HG03565 (cell line): Measurements from ENCODE around the gene GALNT9.

Experiments used
- ATAC-seq: cut with Tn5 transposase; IDR thresholded peaks from one replicate; pipeline ENCODE4 v1.9.1; 2021; ENCODE audit warnings: mild to moderate bottlenecking, moderate library complexity; ENCODE audit not compliant: unreplicated experiment

Gene GALNT9

DNA sequence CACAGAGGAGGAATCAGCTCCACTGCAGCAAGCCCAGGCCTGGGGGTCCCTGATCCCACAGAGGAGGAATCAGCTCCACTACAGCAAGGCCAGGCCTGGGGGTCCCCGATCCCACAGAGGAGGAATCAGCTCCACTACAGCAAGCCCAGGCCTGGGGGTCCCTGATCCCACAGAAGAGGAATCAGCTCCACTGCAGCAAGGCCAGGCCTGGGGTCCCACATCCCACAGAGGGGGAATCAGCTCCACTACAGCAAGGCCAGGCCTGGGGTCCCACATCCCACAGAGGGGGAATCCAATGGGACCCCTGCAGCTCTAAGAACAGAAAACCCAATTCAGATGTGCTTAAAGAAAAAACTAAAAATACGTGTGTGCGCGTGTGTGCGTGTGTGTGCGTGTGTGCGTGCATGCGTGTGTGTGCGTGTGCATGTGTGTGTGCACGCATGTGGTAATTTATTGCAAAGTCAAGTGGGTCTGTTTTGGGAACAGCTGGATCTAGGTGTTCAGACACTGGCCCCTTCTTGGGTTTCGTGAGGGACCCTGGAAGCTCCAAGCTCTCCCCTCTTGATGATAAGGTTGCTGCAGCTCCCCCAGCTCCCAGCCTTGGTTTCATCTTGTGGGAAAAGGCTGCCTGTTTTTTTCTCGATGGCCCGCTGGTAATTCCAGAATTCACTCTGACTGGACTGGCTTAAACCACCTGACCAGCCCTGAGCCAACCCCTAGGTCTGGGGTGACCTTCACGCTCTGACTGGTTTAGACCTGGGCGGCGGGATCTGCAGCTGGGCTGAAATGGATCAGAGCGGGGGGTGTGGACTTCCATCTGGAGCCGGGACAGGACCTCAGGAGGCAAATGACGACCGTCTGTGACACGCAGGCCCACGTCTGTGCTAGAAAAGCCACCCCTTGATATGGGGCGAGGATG, 47.1 kb downstream of the GALNT9 start:
- no peak for ATAC-seq

DNA sequence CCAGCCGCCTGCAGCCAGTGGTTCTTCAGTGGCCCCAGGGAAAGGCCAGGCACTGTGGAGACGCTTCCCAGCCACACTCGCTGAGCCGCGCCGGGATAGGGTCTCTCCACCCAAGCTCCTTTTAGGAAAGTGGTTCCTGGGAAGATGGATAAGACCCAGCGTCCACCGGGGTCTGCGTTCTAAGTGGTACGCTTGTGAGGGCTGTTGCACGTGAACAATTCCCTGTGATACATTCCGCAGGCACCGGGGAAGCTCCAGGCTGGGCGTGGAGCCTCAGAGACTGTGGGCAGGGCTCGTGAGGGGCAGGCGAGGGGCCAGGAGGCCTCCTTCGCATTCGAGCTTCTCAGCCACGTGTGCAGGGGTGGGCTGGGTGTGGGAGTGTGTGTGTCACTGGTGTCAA, 48.4 kb downstream of the GALNT9 start:
- no peak for ATAC-seq

DNA sequence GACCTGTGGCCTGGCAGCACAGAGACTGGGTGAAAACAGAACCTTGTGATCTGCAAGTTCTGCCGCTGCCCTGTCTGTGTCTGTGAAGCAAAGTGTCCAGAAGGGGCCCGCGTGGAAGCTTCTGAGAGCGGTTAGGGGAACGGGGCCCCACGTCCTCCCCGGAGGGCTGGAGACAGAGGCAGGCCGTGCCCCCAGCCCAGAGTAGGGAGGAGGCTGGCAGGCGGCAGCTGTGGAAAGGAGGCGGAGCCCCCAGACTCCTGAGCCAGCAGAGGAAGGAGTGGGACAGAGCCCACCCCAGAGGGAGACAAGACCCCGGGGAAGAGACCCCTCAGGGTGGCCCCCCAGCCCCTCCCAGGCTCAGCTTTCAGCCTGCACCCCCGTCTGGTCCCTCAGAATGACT, 49.0 kb downstream of the GALNT9 start:
- no peak for ATAC-seq

DNA sequence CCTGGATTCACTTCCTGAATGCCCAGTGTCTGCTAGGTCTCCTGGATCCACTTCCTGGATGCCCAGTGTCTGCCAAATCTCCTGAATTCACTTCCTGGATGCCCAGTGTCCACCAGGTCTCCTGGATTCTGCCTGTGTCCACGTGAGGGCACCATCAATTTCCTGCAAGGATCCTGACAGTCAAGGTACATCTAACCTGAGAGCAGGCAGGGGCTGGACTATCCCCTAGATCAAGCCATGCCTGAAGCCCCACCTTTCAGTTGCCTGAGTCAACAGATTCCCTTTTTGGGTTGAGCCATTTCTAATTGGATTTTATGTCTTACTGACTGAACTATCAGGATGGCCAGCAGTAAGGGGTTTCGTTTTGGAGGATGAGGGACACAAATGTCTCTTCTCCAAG, 49.5 kb downstream of the GALNT9 start:
- no peak for ATAC-seq

DNA sequence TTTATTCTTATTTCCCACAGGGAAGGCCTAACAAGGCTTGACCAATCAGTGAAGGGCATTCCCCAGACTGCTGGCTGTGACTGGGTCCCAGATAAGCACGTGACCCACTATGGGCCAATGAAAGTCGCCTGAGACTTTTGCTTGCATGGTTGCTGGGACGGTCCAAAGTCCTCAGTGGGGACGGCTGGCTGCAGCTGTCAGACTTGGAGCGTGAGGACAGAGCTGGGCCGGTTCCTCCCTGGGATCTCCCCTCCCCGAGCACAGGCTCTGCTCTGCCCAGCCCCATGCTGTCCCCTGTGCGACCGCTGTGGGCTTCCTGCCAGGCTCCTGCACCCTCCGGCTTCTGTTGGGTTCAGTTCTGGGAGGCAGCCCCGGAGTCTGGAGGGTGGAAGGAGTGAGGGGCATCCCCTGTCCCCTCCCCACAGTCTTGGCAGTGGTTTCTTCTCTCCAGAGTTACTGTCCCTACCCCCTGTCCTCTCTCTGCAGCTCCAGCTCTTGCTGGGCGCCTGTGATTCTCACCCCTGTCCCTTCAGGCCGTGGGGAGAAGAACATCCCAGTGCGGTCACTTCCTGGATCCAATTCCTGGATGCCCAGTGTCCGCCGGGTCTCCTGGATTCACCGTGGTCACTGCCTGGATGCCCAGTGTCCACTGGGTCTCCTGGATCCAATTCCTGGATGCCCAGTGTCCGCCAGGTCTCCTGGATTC, 50.1 kb downstream of the GALNT9 start:
- no peak for ATAC-seq

DNA sequence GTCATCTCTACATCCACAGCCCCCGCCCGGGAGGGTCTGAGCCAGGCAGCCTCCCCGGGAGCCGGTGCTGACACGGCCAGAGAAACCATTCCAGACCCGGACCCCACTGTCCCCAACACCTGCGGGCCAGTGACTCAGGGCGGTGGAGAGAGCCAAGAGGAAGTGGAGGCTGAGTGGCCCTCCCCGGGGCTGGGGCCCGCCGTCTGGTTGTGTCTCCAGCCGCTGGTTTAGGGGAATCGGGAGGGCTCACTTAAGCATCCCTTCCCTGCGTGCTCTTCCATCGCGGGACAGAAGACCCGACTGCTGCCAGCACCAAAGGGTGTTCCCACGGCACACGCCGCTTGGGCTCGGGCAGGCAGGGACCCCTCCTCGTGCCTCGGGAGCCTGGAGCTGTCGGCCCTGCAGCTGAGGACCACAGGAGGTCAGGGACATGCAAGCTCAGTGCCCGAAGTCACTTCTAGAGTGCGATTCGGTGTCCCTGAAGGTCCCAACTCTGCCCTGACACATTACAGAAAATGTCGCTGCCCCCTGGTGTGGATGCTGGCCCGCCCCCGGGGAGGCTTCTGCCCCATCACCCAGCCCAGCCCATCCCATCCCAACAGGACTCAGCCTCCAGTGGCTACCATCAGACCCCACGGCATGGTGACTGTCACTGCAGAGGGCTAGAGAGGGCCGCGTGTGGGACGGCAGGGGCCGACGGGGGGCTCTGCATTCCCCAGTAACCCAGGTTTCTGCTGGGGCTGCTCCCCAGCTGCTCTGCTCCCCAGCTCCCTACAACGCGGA, 50.8 kb downstream of the GALNT9 start:
- no peak for ATAC-seq

DNA sequence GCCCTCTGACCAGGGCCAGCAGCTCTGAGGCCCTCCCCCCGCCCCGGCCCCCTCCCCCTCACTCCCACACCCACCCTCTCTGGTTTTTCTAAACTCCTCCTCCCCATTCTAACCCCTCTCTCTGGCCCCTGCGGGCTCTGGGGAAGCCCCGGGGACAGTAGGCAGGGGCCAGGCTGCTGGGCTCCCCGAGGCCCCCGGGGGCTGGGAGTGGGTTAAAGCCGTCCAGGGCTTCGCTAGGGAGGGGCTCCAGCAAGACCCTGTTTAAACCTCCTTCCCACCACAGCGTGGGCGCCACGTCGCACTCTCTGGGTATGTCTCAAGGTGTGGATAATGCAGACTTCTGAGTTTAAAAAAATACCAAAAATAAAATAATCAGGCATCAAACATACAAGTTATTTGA, 51.4 kb downstream of the GALNT9 start:
- no peak for ATAC-seq

DNA sequence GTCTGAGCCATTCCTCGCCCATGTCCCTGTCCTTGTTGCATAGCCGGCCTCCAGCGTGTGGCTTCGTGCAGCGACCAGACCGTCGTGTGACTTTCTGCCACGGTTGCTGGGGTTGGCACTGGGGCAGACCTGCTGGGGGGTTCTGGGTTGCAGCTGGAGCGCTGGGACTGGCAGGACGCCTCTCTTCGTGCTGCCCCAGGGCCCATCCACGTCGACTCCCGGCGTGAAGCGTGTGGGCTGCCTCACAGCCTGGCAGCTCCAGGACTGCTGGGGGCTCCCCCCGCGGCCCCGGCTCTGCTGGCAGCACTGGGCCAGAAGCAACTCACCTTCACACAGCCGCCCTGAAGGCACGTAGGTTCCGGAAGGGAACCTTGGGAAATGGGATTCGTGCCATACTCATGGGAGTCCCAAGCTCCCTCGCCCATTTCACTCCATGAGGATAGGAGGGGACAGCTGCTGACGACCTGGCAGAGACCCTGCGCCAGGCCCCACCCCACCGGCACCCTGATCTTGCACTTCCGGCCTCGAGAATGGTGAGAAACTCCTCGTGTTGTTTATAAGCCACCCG, 51.9 kb downstream of the GALNT9 start:
- ATAC-seq = no peak

DNA sequence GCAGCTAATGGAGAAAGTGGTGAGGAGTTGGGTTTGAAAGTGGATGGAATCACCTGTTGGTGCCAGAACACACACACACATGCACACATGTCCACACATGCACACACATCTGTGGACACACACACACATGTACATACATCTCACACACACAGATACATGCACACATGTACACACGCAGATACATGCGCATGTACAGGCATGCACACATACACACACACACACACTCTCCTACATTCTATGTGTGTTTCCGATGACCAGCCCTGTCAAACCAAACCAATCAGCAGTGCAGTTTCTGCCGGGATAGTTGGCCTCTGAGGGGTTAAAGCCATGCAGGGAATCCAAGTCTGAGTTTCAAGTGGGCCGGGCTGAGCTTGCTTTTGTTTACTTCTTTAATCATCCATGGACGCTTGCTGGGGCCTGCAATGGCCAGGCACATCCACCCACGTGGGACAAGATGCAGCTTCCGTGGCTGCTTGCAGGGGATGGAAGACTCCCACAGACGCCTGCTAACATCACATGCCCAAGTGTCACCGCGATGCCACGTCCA, 52.5 kb downstream of the GALNT9 start:
- ATAC-seq = no peak

DNA sequence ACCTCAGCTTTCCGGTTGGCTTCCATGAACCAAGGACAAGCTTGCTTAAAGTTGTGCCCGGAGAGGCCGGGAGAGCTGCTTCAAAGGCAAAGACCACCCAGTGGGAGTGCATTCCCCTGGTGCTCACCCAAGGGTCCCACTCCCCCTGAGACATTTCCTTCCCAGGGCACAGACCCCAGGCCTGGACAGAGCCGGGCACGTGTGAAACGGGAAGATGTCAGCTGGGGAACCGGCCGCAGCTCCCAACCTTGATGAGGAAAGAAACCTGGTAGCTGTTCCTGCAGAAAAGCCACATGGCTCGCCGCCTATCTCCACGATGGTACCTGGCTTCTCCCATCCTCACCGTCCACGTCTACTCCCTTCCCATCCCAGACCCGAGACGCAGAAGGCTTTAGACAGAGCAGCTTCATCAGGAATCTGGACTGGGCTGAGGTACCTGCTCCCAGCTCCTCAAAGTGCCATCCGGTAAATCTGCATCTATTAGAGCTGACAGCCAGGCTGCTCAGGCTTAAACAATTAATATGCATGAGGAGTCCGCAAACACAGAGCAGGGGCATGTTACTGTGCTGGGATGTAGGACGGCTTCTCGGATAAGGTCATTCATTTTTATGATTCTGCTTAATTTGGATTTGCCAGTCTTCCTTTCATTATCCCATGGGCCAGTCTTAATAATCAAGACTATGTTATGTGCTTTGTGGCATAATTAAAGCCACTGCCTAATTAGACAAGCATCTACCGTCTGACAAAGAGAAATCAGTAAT, 53.1 kb downstream of the GALNT9 start:
- no peak for ATAC-seq

DNA sequence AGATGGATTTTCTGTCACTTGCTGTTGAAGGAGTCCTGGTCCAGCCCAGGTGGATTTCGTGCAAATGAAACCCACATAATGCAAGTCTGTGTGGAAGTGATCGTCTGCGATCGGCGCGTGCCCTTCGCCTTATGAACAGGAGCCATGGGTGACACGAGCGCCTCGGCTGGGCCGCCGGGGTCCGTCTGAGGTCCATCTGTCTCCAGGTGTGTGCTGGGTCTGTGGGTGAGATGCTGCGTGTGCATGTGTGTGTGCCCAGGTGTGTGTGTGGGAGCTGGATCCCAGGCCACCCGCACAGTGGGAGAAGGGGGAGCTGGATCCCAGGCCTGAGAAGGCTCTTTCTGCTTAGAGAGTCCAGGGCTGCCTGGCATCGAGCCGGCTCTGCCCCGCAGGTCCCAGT, 53.8 kb downstream of the GALNT9 start:
- no peak for ATAC-seq

DNA sequence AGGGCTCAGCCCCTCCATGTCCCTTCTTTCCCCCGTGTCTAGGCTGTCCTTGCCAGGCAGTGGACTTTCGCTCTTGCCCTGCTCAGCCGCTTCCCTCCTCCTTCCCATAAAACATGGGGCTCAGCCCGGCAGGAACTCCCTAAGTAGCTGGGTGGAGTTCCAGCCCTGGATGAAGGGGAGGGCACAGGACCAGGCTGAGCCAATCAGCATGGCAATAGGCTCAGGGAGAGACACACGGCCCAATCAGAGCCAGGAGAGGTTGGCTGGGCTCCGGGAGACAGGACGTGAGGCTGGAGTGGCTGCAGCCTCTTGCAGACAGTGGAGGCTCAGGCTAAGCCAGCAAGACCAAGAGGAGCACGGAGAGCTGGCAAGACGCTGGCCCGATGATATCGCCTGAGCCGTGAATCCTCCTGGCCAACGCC, 54.3 kb downstream of the GALNT9 start:
- ATAC-seq = no peak

DNA sequence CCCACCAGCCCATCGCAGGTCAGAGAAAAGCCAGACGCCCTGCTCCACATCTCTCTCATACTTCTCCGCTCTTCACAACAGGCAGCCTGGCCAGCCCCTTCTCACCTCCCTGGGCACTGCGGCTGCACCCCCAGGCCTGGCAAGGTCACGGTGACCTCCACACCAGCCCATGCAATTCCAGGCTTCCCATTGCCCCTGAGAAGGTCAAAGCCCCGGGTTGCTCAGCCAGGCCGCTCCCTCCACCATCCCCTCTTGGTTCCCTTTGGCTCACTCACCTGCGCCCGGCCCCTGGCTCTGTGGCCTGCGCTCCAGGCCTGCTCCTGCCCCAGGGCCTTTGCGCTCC, 55.4 kb downstream of the GALNT9 start:
- no peak for ATAC-seq

DNA sequence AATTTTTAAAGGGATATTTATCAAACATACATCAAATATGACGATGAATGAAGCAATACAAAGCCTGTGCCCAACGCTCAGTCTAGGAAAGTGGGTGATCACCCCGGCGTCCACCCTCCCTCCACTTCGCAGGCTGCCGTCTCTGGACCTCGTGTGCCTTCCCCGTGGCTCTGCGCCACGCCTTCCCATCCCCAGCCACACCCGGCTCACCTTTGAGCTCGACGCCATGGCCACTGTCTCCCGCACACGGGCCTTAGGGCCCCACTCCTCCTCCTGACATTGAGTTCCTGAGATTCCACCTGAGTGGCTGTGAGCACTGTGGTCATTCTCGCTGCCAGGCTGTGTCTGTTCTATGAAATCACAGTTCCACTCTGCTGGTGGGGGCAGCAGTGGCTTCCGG, 56.7 kb downstream of the GALNT9 start:
- no peak for ATAC-seq

DNA sequence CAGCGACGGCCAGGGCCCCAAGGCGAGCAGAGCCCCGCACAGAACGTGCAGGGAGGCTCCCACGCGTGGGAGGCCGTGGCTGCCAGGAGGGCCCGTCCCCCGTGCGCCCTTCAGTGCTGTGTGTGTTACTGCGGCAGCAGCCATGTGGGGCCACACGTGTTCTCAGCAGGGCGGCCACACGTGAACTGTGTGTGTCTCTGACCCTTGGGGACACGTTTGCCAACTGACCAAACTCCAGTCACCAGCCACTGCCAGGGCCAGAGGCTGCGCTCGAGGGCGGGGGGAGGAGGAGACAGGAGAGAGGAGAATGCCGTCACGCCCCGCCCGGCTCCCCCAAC, 57.7 kb downstream of the GALNT9 start:
- ATAC-seq = no peak

DNA sequence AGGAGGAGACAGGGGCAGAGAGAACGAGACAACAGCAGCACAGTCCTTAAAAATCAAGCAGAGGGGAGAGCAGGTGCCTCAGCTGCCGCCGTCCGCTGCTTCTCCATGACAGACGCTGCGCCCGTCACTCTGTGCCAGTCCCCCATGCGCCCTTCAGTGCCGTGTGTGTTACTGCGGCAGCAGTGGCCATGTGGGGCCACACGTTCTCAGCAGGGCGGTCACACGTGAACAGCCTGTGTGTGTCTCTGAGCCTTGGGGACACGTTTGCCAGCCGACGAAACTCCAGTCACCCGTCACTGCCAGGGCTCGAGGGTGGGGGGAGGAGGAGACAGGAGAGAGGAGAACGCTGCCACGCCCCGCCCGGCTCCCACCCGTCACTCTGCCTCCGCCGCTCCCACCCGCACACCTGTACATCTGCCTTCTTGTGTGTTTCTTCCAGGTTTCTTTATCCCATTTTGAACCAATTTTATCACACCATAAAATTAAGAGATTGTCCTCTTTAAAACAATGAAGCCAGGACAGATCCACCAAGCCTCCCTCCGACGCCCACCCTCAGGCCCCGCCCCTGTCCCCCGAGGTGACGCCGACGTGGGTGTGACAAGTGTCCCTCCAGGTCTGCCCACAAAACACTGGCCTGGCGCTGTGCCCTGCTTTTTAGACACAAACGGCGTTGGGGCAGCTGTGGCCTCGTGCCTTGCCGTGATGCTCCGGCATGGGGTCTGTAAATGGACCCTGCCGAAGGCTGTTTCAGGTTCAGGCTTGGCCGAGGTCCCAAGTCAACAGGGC, 58.2 kb downstream of the GALNT9 start:
- no peak for ATAC-seq

DNA sequence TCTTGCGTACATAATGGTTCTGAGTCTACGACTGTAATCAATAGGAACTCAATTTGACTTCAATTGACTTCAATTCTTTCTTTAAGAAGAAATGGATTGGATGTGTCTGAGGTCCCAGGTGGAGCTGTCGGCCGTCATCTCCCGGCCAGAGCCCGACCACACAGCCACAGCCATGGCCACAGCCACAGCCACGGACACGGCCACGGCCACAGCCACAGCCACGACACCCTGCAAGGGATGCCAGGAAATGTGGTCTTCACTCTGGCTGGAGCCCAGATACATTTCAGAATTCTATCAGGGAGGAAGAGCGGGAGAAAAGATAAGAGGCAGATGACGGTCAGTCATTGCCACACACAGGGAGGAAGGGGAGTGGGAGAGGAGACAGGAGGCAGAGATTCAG, 58.9 kb downstream of the GALNT9 start:
- ATAC-seq = no peak

DNA sequence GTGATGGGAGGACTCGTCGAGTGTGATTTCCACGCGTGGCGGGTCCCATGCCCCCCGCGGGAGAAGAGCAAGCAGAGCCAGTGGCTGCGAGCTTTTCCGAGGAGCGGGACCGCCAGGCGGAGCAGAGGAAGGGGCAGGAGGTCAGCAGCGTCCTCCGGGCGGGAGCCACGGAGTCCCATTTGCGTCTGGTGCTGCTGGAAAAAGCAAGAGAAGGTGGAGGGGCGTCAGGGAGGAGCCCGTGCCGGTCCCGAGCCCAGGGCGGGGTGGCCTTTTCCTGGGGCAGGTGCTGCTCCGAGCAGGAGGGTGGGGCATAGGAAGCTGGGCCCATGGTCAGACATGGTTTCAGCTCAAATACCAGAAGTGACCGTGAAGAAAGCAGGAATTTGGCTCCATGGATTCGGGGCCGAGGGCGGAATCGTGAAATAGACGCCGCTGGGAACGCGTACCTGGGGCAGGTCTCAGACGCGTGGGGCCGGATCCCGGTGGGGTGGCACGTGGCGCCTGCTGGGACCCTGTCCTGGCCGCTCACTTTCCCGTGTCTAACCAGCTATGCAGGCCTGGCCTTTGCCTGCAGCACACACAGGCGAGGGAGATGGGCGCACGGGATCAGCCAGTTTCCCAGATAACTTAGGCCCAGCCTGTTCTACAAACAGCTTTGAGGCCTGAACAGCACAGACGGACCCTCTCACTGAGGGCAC, 60.0 kb downstream of the GALNT9 start:
- ATAC-seq = no peak

DNA sequence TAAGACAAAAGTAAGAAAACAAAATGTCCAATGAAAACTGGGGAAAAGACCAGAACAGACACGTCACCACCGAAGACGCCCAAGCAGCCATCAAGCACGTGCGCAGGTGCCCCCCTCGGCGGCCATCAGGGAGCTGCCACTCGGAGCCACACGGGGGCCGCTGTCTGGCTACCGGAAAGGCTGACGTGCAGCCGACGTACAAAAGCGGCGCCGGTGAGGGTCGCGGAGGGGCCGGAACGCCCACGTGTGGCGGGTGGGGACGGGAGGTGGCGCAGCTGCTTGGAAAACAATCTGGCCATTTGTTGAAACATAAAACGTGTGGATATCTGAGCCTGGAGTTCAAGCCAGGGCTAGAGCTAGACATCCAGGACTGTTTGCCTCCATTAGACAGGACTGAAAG, 60.7 kb downstream of the GALNT9 start:
- no peak for ATAC-seq
